ENCODE results near the gene ADI1. TPM values are rescaled to one million over a fixed set of nuclear protein-coding genes. Genes with fewer than 3 reads are reported as not detected.

ADI1 gene
- total and polyA plus RNA-seq, 2 experiments from 2014 or later, result 106 to 204 TPM

DNA sequence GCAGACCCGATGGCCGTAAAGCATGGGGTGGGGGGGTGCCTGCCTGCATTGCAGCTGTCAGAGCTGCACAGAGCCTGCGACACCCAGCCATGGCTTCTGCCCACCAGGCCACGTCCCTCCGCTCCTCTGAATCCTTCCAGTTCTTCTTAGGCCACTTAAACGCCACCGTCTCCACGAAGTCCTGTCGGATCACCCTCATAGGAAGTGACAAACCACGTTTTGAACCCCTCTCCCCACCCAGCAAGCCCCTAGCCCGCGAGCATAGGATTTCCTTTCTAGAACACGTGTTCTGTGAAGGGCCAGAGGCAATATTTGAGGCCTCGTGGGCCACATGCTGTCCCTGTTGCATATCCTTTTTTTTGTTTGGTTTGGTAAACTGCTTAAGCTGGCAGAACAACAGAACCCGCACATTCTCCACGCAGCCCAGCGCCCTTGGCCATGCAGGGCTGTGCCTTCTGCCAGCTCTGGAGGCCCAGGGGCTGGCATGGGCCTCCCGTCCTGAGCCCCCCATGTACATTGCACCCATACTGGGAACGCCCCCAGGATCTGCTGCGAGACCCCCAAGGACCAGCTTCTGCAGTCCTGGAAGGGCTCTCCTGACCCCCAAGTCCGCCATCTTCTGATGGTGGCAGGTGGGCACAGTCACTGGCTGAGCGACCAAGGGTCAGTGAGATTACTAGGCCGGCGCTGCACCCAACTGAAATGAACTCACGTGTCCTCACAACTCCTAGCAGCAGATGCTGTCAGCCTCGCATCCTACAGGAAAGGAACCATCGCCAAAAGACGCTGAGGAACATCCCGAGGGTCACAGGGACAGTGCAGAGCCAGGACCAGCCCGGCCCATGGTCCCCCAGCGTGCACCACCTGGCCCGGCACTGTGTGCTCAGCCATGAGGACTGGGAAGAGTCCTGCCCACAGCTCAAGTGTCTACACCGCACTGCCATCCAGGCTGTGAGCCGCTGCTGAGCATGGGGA lies 35.1 kb downstream of the ADI1 start:
- WGBS (ENCODE audit: low lambda C conversion rate, missing lambda C conversion rate), result 95% methylated on average over 34 of the region's 34 CpGs
- Histone ChIP-seq H3K36me3 (replicated peaks; ENCODE audit: insufficient read depth, low read depth) (no peaks in the 10 kb centered on the region), H3K4me1 (ENCODE audit: insufficient read depth) (no peaks in the 10 kb centered on the region), H3K4me3 (no peak overlapping the region), H3K27me3 (no peaks in the 10 kb centered on the region), H4K20me1 (ENCODE audit: insufficient read depth, poor library complexity, severe bottlenecking) (no peaks in the 10 kb centered on the region), H3K4me2 (no peak overlapping the region), H2AFZ (no peak overlapping the region), H3K79me2 (no peaks in the 10 kb centered on the region), H3K27ac (no peak overlapping the region), H3K9me2 (replicated peaks; ENCODE audit: insufficient read depth) (no peaks in the 10 kb centered on the region), H3K9me3 (ENCODE audit: low read depth) (no peaks in the 10 kb centered on the region)
- TF ChIP-seq, protein P1, sequence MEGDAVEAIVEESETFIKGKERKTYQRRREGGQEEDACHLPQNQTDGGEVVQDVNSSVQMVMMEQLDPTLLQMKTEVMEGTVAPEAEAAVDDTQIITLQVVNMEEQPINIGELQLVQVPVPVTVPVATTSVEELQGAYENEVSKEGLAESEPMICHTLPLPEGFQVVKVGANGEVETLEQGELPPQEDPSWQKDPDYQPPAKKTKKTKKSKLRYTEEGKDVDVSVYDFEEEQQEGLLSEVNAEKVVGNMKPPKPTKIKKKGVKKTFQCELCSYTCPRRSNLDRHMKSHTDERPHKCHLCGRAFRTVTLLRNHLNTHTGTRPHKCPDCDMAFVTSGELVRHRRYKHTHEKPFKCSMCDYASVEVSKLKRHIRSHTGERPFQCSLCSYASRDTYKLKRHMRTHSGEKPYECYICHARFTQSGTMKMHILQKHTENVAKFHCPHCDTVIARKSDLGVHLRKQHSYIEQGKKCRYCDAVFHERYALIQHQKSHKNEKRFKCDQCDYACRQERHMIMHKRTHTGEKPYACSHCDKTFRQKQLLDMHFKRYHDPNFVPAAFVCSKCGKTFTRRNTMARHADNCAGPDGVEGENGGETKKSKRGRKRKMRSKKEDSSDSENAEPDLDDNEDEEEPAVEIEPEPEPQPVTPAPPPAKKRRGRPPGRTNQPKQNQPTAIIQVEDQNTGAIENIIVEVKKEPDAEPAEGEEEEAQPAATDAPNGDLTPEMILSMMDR (IDR thresholded peaks at IDR 0.05; ENCODE audit: poor library complexity), result no peak
- TF ChIP-seq EZH2phosphoT487 (IDR thresholded peaks at IDR 0.05; ENCODE audit: low read depth, severe bottlenecking, unreplicated experiment), result no peak
- no peak for DNase-seq (ENCODE audit: low spot score)

DNA sequence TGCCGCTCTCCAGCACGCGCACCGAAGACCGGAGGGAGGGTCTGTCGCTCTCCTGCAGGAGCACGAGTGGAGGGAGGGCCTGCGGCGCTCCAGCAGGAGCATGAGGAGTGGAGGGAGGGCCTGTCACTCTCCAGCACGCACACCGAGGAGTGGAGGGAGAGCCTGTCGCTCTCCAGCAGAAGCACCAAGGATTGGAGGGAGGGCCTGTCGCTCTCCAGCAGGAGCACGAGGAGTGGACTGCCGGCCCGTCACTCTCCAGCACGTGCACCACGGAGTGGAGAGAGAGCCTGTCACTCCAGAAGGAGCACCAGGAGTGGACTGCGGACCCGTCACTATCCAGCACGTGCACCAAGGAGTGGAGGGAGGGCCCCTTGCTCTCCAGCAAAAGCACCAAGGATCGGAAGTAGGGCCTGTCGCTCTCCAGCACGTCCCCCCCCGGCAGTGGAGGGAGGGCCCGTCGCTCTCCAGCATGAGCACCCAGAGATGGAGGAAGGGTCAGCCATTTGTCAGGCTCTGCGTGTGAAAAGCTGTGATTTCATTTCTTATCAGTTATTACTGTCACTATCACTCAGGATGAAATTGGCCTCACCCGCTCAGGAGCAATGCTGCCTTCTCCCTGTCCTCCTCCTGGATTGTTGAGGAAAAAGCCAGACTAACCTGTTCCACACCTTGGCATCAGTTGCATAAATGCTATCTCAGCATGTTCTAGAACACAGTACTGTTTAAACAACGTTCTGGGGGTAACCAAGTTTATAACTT lies 35.9 kb downstream of the ADI1 start:
- no peaks in the 10 kb centered on the region for H3K4me1 ChIP-seq (ENCODE audit: insufficient read depth)
- no peak overlapping the region for H3K4me3 ChIP-seq
- TF ChIP-seq, protein P1 (IDR thresholded peaks at IDR 0.05; ENCODE audit: poor library complexity), result no peak
- TF ChIP-seq EZH2 (IDR thresholded peaks at IDR 0.05; ENCODE audit: borderline replicate concordance) (no peak), EZH2phosphoT487 (IDR thresholded peaks at IDR 0.05; ENCODE audit: low read depth, severe bottlenecking, unreplicated experiment) (no peak)
- no peak overlapping the region for H3K27ac ChIP-seq
- H3K4me2 ChIP-seq, result no peak overlapping the region
- H3K27me3 ChIP-seq, result no peaks in the 10 kb centered on the region
- no peak overlapping the region for H2AFZ ChIP-seq
- H3K9me2 ChIP-seq (replicated peaks; ENCODE audit: insufficient read depth), result no peaks in the 10 kb centered on the region
- WGBS (ENCODE audit: low lambda C conversion rate, missing lambda C conversion rate), result 86% methylated on average over 26 of the region's 30 CpGs
- no peak for DNase-seq (ENCODE audit: low spot score)
- H4K20me1 ChIP-seq (ENCODE audit: insufficient read depth, poor library complexity, severe bottlenecking), result no peaks in the 10 kb centered on the region
- no peaks in the 10 kb centered on the region for H3K36me3 ChIP-seq (replicated peaks; ENCODE audit: insufficient read depth, low read depth)
- H3K79me2 ChIP-seq, result no peaks in the 10 kb centered on the region
- no peaks in the 10 kb centered on the region for H3K9me3 ChIP-seq (ENCODE audit: low read depth)

DNA sequence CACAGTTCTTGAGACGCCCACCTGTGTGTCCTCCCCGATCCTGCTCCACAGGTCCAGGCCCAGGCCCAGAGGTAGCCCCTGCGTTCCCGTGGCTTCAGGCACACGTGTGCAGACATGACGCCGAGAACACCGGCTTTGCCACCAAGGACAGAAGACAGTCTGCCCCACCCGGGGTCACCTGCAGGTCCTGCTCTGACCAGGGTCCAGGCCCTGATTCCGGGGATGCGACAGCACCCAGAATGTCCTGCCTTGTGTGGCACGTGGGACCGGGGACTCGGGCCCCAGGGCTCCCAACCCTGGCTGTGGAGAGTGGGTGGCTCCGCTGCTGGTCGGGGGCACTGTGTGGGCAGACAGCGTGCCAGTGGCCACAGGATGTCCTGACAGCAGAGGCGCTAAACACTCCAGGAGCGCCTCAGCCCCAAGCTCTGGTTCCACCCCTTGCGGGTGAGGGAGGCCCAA lies 36.9 kb downstream of the ADI1 start:
- over 99% methylated on average over 20 of the region's 20 CpGs for WGBS (ENCODE audit: low lambda C conversion rate, missing lambda C conversion rate)

More for the DNA sequence above, 36.9 kb downstream of the ADI1 start:
- Histone ChIP-seq H3K4me2 (no peak overlapping the region), H4K20me1 (ENCODE audit: insufficient read depth, poor library complexity, severe bottlenecking) (no peaks in the 10 kb centered on the region), H3K27me3 (no peaks in the 10 kb centered on the region), H2AFZ (no peak overlapping the region), H3K4me3 (no peak overlapping the region), H3K79me2 (no peaks in the 10 kb centered on the region), H3K9me2 (replicated peaks; ENCODE audit: insufficient read depth) (no peaks in the 10 kb centered on the region), H3K9me3 (ENCODE audit: low read depth) (no peaks in the 10 kb centered on the region), H3K36me3 (replicated peaks; ENCODE audit: insufficient read depth, low read depth) (no peaks in the 10 kb centered on the region), H3K4me1 (ENCODE audit: insufficient read depth) (no peaks in the 10 kb centered on the region), H3K27ac (no peak overlapping the region)
- no peak for DNase-seq (ENCODE audit: low spot score)
- no peak for TF ChIP-seq EZH2 (IDR thresholded peaks at IDR 0.05; ENCODE audit: borderline replicate concordance)
- TF ChIP-seq, protein P1 (IDR thresholded peaks at IDR 0.05; ENCODE audit: poor library complexity), result no peak
- TF ChIP-seq EZH2phosphoT487 (IDR thresholded peaks at IDR 0.05; ENCODE audit: low read depth, severe bottlenecking, unreplicated experiment), result no peak
